Gastrocnemius medialis (tissue), 4 donors: ENCODE measurements around the gene MFSD2B. TPM values are rescaled to one million over a fixed set of nuclear protein-coding genes. Genes with fewer than 3 reads are reported as not detected.

Experiments
- ATAC-seq, 2 donors: fragments of 150-250 bp; one replicate each; pipeline ENCODE4 v1.9.1; 2016
- DNase-seq, 2 donors: peaks; one replicate each; pipeline ENCODE4 v3.0.0-alpha.2; 2019
- H3K27ac ChIP-seq, 4 donors: fragments of 200-600 bp; sonication (generic); 1 replicate in 1 of 4; 2 replicates in 3 of 4; pipeline ENCODE4 v1.5.1; 2016 to 2018; ENCODE audit warnings: mild to moderate bottlenecking in 2 of 4, moderate library complexity in 1 of 4
- H3K27me3 ChIP-seq, 3 donors: fragments of 200-600 bp; sonication (generic) in 2 of 3; 1 replicate in 1 of 3; 2 replicates in 2 of 3; pipeline versions ENCODE4 v1.5.1 to v1.6.0; 2016 to 2019; ENCODE audit warnings: mild to moderate bottlenecking in 1 of 3, moderate library complexity in 1 of 3
- H3K36me3 ChIP-seq, 2 donors: fragments of 200-600 bp; sonication (generic) in 1 of 2; one replicate each; pipeline ENCODE4 v1.5.1; 2017 to 2018
- H3K4me1 ChIP-seq, 2 donors: fragments of 200-600 bp; sonication (generic) in 1 of 2; one replicate each; pipeline ENCODE4 v1.5.1; 2016 to 2017; ENCODE audit warnings: mild to moderate bottlenecking in 2 of 2
- H3K4me3 ChIP-seq, 4 donors: fragments of 200-600 bp; sonication (generic) in 3 of 4; 1 replicate in 1 of 4; 2 replicates in 3 of 4; pipeline ENCODE4 v1.5.1; 2016 to 2019; ENCODE audit warnings: mild to moderate bottlenecking in 2 of 4
- H3K9me3 ChIP-seq, 3 donors: fragments of 200-600 bp; sonication (generic) in 2 of 3; 1 replicate in 1 of 3; 2 replicates in 2 of 3; pipeline ENCODE4 v1.5.1; 2016 to 2019
- POLR2A ChIP-seq, 2 donors: fragments of 450-650 bp; IDR thresholded peaks; one replicate each; pipeline ENCODE4 v1.6.1; 2017; ENCODE audit warnings: antibody characterized with exemption in 2 of 2, mild to moderate bottlenecking in 2 of 2, moderate library complexity in 2 of 2
- in situ Hi-C, 4 donors: fragments of 200-750 bp; cut with MboI; loops; one replicate each; pipeline versions ENCODE4 v1.15.0 to v1.8.0; 2017; ENCODE audit warnings: low sequenced_read_pairs in 4 of 4
- intact Hi-C: fragments of 100-400 bp; cut with DNase I; formaldehyde crosslinking; loops from one replicate; pipeline ENCODE4 v1.15.1; 2023; ENCODE audit warnings: low total_unique reads
- total RNA-seq, 4 donors: library from RNA; depleted of rRNA; stranded (reverse); fragments of >200 nt; gene quantifications; one replicate each; pipeline versions ENCODE4 v1.1.0 to v1.2.3, GENCODE V29; 2016
- TF ChIP-seq, protein P1 (sequence below), 5 experiments: fragments of 450-650 bp in 3 of 5; fragments of 200-600 bp in 2 of 5; sonication (generic) in 2 of 5; IDR thresholded peaks in 4 of 5; conservative IDR thresholded peaks in 1 of 5; 1 replicate in 4 of 5; 2 replicates in 1 of 5; pipeline ENCODE4 v1.5.1; 2016 to 2019; ENCODE audit warnings: antibody characterized with exemption in 5 of 5, mild to moderate bottlenecking in 3 of 5, moderate library complexity in 3 of 5

MFSD2B gene
- total RNA-seq, 4 donors from 2014 or later: not detected

DNA sequence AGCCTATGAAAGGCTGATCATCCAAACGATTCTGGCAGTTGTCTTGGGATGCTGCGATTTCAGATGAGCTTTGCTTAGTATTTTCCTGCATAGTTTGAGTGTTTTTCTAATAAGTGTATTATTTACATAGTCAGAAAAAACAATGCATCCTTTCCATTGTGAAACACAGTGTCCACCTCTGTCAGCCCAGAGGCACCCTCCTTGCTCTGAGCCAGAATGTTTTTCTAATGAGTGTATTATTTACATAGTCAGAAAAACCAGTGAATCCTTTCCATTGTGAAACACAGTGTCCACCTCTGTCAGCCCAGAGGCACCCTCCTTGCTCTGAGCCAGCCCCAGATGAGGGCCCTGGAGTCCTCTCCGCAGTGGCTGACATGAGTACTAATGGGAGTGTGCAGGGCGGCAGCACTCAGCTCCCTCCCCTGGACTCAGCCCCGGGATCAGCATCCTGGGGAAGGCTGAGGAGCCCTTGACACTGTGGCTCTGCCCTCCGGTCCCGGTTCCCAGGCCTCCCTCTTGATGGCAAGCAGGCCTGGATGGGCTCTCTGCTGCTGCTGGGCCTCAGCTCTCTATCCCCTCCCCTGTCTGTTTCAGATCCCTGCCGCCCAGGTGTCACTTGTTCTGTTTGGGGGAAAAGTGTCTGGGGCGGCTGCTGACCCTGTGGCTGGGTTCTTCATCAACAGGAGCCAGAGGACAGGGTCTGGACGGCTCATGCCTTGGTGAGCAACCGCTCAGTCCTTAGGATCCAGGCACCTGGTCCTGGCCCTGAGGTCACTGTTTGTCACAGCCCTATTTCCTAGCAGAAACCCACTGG lies 5.9 kb downstream of the MFSD2B start:
- no peak overlapping the region for H3K27ac ChIP-seq
- ATAC-seq (no peak), DNase-seq (no peak)
- no peak for TF ChIP-seq POLR2A (IDR thresholded peaks at IDR 0.05)
- TF ChIP-seq, protein P1, sequence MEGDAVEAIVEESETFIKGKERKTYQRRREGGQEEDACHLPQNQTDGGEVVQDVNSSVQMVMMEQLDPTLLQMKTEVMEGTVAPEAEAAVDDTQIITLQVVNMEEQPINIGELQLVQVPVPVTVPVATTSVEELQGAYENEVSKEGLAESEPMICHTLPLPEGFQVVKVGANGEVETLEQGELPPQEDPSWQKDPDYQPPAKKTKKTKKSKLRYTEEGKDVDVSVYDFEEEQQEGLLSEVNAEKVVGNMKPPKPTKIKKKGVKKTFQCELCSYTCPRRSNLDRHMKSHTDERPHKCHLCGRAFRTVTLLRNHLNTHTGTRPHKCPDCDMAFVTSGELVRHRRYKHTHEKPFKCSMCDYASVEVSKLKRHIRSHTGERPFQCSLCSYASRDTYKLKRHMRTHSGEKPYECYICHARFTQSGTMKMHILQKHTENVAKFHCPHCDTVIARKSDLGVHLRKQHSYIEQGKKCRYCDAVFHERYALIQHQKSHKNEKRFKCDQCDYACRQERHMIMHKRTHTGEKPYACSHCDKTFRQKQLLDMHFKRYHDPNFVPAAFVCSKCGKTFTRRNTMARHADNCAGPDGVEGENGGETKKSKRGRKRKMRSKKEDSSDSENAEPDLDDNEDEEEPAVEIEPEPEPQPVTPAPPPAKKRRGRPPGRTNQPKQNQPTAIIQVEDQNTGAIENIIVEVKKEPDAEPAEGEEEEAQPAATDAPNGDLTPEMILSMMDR (IDR thresholded peaks at IDR 0.05 in 4 of 5, conservative IDR thresholded peaks at IDR 0.05 in 1 of 5): no peak
- H3K9me3 ChIP-seq: no peaks in the 10 kb centered on the region
- no peaks in the 10 kb centered on the region for H3K4me1 ChIP-seq
- intact Hi-C loops (no loop called here), in situ Hi-C loops (no loop called here)
- no peak overlapping the region for H3K4me3 ChIP-seq
- H3K27me3 ChIP-seq: peaks cover 7 to 10% (median 8%) of the 10 kb centered on the region in 3 donors
- H3K36me3 ChIP-seq: no peaks in the 10 kb centered on the region

DNA sequence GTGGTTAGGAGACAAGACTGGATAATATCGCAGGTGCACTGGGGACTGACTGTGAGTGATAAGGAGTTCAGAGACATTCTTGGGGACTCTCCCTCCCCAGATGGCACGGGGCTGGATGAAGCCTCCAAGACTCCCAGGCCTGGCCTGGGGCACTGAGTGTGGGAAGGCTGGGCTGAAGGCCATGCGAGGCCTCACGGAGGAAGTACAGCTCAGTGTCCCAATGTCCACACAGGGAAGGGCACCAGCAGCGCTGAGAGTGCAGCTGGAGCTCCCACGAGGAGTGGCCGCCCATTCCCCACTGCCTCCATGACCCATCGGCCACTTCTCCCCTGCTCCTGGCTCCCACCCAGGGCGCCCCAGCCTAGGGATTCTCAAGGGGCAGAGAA lies 6.5 kb downstream of the MFSD2B start:
- in situ Hi-C loops (no loop called here), intact Hi-C loops (no loop called here)
- no peaks in the 10 kb centered on the region for H3K4me1 ChIP-seq
- TF ChIP-seq, protein P1 (IDR thresholded peaks at IDR 0.05 in 4 of 5, conservative IDR thresholded peaks at IDR 0.05 in 1 of 5): no peak
- no peak for TF ChIP-seq POLR2A (IDR thresholded peaks at IDR 0.05)
- no peaks in the 10 kb centered on the region for H3K36me3 ChIP-seq
- H3K4me3 ChIP-seq: no peak overlapping the region
- ATAC-seq (no peak), DNase-seq (no peak)
- H3K27me3 ChIP-seq: peaks cover 1 to 4% (median 3%) of the 10 kb centered on the region in 3 donors
- no peak overlapping the region for H3K27ac ChIP-seq
- H3K9me3 ChIP-seq: no peaks in the 10 kb centered on the region

DNA sequence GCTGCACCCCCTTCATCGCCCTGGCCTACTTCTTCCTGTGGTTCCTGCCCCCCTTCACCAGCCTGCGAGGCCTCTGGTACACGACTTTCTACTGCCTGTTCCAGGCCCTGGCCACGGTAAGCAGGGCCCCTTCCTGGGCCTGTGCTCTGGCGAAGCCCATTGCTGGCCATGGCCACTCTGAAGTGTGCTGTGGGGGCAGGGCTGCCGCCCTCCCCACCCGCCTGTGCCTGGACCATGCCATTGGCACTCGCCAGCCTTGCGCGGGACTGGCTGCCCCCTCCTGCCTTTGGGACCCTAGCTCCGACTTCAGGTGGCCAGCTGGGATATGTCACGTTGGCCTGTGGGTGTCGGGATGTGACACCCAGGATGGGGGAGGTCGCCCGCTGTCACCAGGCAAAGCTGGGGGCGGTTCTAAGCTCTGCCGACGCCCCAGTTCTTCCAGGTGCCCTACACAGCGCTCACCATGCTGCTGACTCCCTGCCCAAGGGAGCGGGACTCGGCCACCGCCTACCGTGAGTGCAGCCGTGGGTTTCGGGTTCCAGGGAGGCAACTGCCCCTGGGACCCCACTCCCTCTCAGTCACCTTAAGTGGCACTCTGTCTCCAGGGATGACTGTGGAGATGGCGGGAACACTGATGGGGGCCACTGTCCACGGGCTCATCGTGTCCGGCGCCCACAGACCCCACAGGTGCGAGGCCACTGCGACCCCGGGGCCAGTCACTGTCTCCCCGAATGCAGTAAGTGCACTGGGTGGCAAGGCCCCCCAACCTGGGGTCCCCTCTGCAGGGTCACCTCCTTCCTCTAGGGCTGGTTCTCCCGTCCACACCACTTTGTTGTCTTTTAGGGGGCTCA lies 7.2 kb downstream of the MFSD2B start:
- Histone ChIP-seq H3K4me3 (no peak overlapping the region), H3K27ac (no peak overlapping the region), H3K9me3 (no peaks in the 10 kb centered on the region), H3K4me1 (no peaks in the 10 kb centered on the region), H3K27me3 (no peaks in the 10 kb centered on the region), H3K36me3 (no peaks in the 10 kb centered on the region)
- ATAC-seq (no peak), DNase-seq (no peak)
- in situ Hi-C loops: no loop called here
- TF ChIP-seq, protein P1 (IDR thresholded peaks at IDR 0.05 in 4 of 5, conservative IDR thresholded peaks at IDR 0.05 in 1 of 5): no peak
- no peak for TF ChIP-seq POLR2A (IDR thresholded peaks at IDR 0.05)
- intact Hi-C loops: no loop called here

DNA sequence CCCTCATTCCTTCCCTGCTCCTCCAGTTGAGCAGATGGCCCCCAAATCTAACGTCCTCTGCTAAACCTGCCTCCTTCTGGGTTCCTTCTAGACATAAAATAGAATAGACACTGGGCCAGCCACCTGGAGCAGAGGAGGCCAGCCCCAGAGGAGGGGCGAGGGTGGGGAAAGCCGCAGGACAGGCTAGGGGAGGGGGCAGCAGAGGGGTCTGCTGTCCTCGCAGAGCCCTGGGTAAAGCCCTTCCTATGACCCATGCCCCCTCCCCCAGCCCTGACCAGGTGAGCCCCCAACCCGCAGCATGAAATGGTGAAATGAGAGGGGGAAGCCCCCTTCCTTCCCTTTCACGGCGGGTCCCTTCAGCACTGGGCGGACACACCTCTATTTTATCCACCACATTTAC lies 7.8 kb downstream of the MFSD2B start:
- DNase-seq (no peak), ATAC-seq (no peak)
- no peak overlapping the region for H3K4me3 ChIP-seq
- H3K27me3 ChIP-seq: no peaks in the 10 kb centered on the region
- peaks cover 0 to 4% of the 10 kb centered on the region in 2 donors for H3K36me3 ChIP-seq
- in situ Hi-C loops (no loop called here), intact Hi-C loops (no loop called here)
- no peak overlapping the region for H3K27ac ChIP-seq
- no peak for TF ChIP-seq POLR2A (IDR thresholded peaks at IDR 0.05)
- TF ChIP-seq, protein P1 (IDR thresholded peaks at IDR 0.05 in 4 of 5, conservative IDR thresholded peaks at IDR 0.05 in 1 of 5): no peak
- H3K4me1 ChIP-seq: no peaks in the 10 kb centered on the region
- no peaks in the 10 kb centered on the region for H3K9me3 ChIP-seq
